HG03064 (cell line): ENCODE data around the gene KLHL3.

Source experiments
- ATAC-seq: cut with Tn5 transposase; IDR thresholded peaks from one replicate; pipeline ENCODE4 v1.9.1; 2021; ENCODE audit warnings: low read depth; ENCODE audit not compliant: unreplicated experiment

KLHL3 gene

GRCh38 chr5:137594717-137595116, 141.2 kb downstream of the KLHL3 start:
- ATAC-seq = no peak

- no peak for ATAC-seq
Measured at GRCh38 chr5:137592317-137592716, 143.6 kb downstream of the KLHL3 start.

- ATAC-seq = no peak
Measured at GRCh38 chr5:137589185-137589584, 146.7 kb downstream of the KLHL3 start.

- no peak for ATAC-seq
Measured at GRCh38 chr5:137587919-137588318, 148.0 kb downstream of the KLHL3 start.

GRCh38 chr5:137584262-137584661, 151.6 kb downstream of the KLHL3 start:
- ATAC-seq = no peak

- ATAC-seq = no peak
Measured at GRCh38 chr5:137583129-137583528, 152.8 kb downstream of the KLHL3 start.

- no peak for ATAC-seq
Measured at GRCh38 chr5:137582218-137582617, 153.7 kb downstream of the KLHL3 start.

GRCh38 chr5:137581776-137582175, 154.1 kb downstream of the KLHL3 start:
- ATAC-seq = no peak

GRCh38 chr5:137580030-137580429, 155.9 kb downstream of the KLHL3 start:
- no peak for ATAC-seq

- ATAC-seq = no peak
Measured at GRCh38 chr5:137575847-137576246, 160.0 kb downstream of the KLHL3 start.

GRCh38 chr5:137575211-137575610, 160.7 kb downstream of the KLHL3 start:
- ATAC-seq = no peak

GRCh38 chr5:137573376-137573775, 162.5 kb downstream of the KLHL3 start:
- no peak for ATAC-seq

- ATAC-seq = no peak
Measured at GRCh38 chr5:137572042-137572695, 163.7 kb downstream of the KLHL3 start.

- ATAC-seq = no peak
Measured at GRCh38 chr5:137570070-137570469, 165.8 kb downstream of the KLHL3 start.
